ENCODE data around the gene SNAP91. TPM values are rescaled to one million over a fixed set of nuclear protein-coding genes. Genes with fewer than 3 reads are reported as not detected.

Gene SNAP91
- total RNA-seq, 1 experiment from 2014 or later = 1.3 TPM

DNA sequence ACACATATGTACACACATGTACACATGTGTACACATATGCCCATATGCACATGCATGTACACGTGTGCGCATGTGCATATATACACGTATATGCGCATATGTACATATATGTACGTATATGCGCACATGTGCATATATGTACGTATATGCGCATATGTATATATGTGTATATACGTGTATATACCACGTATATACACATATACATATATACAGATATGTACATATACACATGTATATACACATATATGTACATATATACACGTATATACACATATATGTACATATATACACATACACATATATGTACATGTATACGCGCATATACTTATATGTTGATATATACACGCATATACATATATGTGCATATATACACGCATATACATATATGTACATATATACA is 8.9 kb upstream of the SNAP91 start:
- Histone ChIP-seq H3K9ac (ENCODE audit: extremely low read depth, insufficient read length, low read length) (no peak overlapping the region), H3K27ac (ENCODE audit: insufficient read length, low read depth, low read length) (no peak overlapping the region), H2BK5ac (ENCODE audit: insufficient read length, low read length) (no peak overlapping the region), H3K79me1 (ENCODE audit: insufficient read depth, low read depth, low read length, poor library complexity, severe bottlenecking) (no peaks in the 10 kb centered on the region), H3K56ac (ENCODE audit: insufficient read length, low read depth, low read length) (no peak overlapping the region), H2AK5ac (ENCODE audit: insufficient read length, low read length) (no peak overlapping the region), H2AFZ (ENCODE audit: low read length) (no peak overlapping the region), H4K5ac (ENCODE audit: insufficient read length, low read depth, low read length) (no peak overlapping the region), H2BK120ac (ENCODE audit: low read depth, low read length, poor library complexity, severe bottlenecking) (no peak overlapping the region), H2BK15ac (ENCODE audit: low read depth, low read length) (no peak overlapping the region), H4K20me1 (ENCODE audit: control insufficient read depth, insufficient read depth, insufficient read length) (no peaks in the 10 kb centered on the region), H3K23ac (ENCODE audit: insufficient read length, low read depth, low read length) (no peak overlapping the region), H3T11ph (ENCODE audit: low read length) (no peak overlapping the region), H3K4ac (ENCODE audit: low read depth, low read length) (no peak overlapping the region), H3K4me1 (ENCODE audit: insufficient read depth, low read length) (no peaks in the 10 kb centered on the region), H3K23me2 (ENCODE audit: insufficient read length, low read depth, low read length, poor library complexity, severe bottlenecking) (no peaks in the 10 kb centered on the region), H3K18ac (ENCODE audit: insufficient read length, low read depth, low read length) (no peak overlapping the region), H2BK20ac (ENCODE audit: low read depth, low read length, poor library complexity, severe bottlenecking) (no peak overlapping the region), H4K91ac (ENCODE audit: insufficient read length, low read depth, low read length) (no peak overlapping the region), H3K14ac (ENCODE audit: insufficient read depth, low read length) (no peak overlapping the region), H3K9me3 (ENCODE audit: control insufficient read depth, low read depth, low read length) (no peaks in the 10 kb centered on the region), H4K8ac (replicated peaks; ENCODE audit: insufficient read length, low read depth, low read length) (no peak overlapping the region), H2BK12ac (ENCODE audit: insufficient read length, low read depth, low read length) (no peak overlapping the region), H3K79me2 (ENCODE audit: insufficient read depth, low read length) (no peaks in the 10 kb centered on the region), H3K27me3 (ENCODE audit: insufficient read depth, low read length) (no peaks in the 10 kb centered on the region), H3K4me2 (ENCODE audit: insufficient read depth, insufficient read length, low read length) (no peak overlapping the region)
- H3K9me3 Mint-ChIP-seq = no peaks in the 10 kb centered on the region
- H3K27me3 Mint-ChIP-seq (ENCODE audit: low read depth) = peaks cover 3% of the 10 kb centered on the region; the same call in 1 of the 2 replicates
- H3K27ac Mint-ChIP-seq = no peak overlapping the region
- no CpG with 5 or more reads among the region's 15 CpGs for WGBS (ENCODE audit: extremely low coverage, insufficient read length, low lambda C conversion rate)
- no peak overlapping the region for H3K4me3 Mint-ChIP-seq
- peaks cover 3% of the 10 kb centered on the region in 2 experiments; a peak in 1 of 4 replicates for H3K4me1 Mint-ChIP-seq
- no peak for DNase-seq
- H3K36me3 Mint-ChIP-seq (ENCODE audit: insufficient read depth in 1 of 3, low read depth in 3 of 3) = no peaks in the 10 kb centered on the region
- TF ChIP-seq, protein P1, sequence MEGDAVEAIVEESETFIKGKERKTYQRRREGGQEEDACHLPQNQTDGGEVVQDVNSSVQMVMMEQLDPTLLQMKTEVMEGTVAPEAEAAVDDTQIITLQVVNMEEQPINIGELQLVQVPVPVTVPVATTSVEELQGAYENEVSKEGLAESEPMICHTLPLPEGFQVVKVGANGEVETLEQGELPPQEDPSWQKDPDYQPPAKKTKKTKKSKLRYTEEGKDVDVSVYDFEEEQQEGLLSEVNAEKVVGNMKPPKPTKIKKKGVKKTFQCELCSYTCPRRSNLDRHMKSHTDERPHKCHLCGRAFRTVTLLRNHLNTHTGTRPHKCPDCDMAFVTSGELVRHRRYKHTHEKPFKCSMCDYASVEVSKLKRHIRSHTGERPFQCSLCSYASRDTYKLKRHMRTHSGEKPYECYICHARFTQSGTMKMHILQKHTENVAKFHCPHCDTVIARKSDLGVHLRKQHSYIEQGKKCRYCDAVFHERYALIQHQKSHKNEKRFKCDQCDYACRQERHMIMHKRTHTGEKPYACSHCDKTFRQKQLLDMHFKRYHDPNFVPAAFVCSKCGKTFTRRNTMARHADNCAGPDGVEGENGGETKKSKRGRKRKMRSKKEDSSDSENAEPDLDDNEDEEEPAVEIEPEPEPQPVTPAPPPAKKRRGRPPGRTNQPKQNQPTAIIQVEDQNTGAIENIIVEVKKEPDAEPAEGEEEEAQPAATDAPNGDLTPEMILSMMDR (conservative IDR thresholded peaks at IDR 0.05) = no peak
